Left hindlimb (tissue), 1 donor: ENCODE results near the gene OSCAR.

Experiments
- DNase-seq: peaks from one replicate; pipeline ENCODE4 v3.0.0-alpha.2; 2018

Gene OSCAR

GRCh38 chr19:54100561-54100960 lies at the start of gene OSCAR:
Gene OSCAR (minus strand): TSS chr19:54100803. CDS start chr19:54100792, 11 bp downstream.
- no peak for DNase-seq

- no peak for DNase-seq
These were observed 48.6 kb upstream of the OSCAR start for GRCh38 chr19:54149021-54149812.

- DNase-seq = no peak
These were observed 47.6 kb upstream of the OSCAR start for GRCh38 chr19:54148158-54148557.

DNA sequence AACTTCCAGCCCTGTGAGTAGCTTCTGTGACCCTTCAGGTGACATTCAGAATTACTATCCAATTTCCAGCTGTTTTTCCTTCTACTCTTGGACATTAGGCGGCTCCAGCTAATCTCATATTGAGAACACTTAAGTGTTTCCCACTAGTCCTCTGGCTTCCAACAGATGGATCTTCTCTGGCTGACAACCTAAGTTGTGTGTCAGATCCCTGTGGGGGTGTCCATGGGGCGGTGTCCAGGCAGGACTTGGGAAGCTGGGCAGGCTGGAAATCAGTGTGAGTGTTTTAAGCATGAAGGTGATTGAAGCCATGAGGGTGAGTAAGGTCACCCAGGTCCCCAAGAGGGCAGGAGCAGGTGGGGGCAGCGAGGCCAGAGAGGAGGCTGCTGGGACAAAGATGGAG lies 47.1 kb upstream of the OSCAR start:
- no peak for DNase-seq

GRCh38 chr19:54145541-54146158 lies 45.0 kb upstream of the OSCAR start:
- no peak for DNase-seq

GRCh38 chr19:54142166-54142780 lies 41.7 kb upstream of the OSCAR start:
- no peak for DNase-seq

- DNase-seq = no peak
These were observed 40.8 kb upstream of the OSCAR start for GRCh38 chr19:54141356-54141755.

GRCh38 chr19:54138489-54139256 lies 38.1 kb upstream of the OSCAR start:
- no peak for DNase-seq

DNA sequence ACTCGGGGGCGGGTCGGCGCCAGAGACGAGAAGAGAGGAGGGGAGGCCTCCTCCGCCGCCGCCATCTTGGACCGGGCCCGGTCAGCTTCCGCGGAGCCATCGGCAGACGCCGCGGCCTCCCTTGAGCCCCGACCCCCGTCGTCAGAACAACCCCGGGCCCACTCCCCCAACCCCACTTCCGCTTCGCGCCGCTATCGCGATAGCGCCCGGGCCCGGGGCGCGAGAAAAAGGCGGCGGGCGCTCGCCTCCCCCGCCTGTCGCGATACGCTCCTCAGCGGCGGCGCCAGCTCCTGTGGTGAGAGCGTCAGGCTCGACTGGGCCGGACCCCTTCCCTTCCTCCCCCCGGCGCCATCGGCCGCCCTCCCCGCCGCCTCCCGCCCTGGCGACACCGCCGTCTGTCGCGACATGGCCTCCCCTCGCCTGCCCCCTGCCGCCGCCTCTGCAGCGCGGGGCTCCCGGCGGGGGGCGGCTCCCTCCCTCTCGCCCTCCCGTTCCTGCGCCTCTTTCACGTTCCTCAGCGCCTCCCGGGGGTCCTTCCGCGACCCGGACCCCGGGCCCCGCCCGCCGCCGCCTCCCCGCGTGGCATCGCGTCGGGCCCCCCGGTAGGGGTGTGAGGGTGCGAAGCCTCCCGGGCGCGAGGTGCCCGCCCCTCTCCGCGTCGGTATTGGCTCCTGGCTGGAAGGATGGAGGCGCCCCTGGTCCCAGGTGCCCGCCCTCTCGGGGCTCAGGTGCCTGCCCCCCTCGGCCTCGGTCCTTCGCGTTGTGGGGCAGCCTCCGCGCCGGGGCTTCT lies 37.3 kb upstream of the OSCAR start, which contains the start of gene CNOT3:
TSS of gene CNOT3 (plus strand) at position 64 of the 790 bp plus-strand sequence. CDS start 5,217 bp downstream, outside the sequence.
- DNase-seq = no peak

DNA sequence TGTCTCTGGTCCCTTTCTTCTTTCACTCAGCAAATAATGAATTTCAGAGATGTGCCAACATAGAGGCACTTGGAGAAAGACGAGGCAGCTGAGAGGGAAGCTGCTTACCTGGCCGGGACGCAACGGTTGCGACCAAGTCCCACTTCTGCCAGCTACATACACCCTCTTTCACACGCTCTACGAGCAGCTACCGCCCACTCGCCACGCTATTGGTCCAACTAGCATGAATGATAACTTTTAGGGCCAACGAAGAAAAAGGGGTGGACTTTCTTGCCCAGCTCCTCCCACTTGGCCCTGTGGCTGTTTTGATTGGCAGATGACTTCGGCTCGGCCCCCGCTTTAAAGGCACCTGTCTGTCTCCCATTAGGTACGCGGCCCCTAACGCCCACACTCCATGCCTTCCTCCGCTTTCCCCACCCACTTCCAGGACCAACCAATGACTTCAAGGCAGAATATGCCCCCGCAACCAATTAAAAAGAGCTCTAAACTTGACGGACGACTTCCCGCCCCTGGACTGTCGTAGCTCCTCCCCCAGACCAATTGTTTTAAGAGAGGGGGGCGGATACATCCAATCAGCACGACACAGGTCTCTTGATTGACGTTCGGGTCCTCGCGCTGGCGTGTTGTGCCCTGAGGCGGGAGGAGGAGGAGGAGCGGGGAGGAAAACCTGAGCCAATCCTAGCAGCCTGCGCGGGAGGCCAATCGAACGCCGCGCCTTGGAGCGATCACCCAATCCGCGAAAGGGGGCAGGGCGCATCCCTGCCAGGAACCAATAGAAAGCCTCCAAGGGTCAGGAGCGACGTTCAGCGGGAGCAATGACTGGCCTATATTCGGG lies 36.5 kb upstream of the OSCAR start:
- peak; percentile 100 for DNase-seq

DNA sequence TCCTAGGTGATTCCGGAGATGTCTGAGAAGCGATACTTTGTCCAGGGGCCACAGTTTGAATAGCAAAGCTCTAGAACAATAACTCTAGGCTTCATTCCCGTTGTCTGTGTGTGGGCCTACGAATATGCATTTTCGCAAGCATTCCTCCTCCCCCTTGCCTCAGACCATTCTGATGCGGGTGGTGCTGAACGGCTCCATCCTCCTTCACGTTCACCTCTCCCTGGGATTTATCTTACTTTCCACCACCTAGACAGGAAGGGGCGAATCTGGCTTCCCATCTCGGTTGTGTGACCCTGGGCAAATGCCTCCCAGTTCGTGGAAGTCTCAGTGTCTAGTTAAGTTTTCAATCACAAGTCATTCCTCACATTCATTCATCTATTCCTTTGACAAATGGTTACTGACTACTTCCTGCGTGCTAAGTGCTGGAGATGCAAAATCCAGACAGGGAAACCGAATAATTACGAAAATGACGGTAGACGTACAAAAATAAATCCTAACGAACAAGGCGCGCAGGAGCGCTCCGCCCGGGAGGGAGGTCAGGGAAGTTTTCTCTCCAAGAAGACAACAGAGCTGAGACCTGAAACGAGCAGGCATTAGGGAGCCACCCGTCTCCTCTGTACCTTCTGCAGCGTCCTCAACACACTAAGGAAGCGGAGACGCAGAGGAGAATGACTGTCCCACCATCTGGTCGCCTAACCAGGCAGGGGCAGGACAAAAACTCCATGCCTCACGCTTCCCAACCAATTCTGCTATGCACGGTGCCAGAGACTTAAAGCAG lies 35.7 kb upstream of the OSCAR start:
- no peak for DNase-seq

- DNase-seq = no peak
These were observed 33.5 kb upstream of the OSCAR start for GRCh38 chr19:54133957-54134590.

GRCh38 chr19:54133312-54133956 lies 32.8 kb upstream of the OSCAR start:
- peak; percentile 74 for DNase-seq

DNA sequence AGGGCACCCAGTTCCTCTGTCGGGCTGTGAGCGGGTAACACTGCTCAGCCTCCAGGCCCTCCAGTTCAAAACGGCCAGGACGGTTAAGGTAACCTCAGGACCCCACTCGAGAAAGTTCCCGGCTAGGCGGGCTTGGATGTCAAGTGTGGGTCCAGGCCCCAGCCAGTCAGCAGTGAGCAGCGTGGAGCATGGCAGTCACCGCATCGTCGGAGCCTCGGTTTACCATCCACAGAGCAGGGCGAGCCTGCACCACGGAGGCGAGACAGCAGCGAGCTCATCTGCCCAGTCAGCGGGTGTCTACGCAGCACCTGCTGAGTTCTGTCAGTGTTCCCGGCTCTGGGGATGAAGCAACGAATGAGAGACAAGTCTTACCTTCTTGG lies 29.0 kb upstream of the OSCAR start:
- DNase-seq = no peak

DNA sequence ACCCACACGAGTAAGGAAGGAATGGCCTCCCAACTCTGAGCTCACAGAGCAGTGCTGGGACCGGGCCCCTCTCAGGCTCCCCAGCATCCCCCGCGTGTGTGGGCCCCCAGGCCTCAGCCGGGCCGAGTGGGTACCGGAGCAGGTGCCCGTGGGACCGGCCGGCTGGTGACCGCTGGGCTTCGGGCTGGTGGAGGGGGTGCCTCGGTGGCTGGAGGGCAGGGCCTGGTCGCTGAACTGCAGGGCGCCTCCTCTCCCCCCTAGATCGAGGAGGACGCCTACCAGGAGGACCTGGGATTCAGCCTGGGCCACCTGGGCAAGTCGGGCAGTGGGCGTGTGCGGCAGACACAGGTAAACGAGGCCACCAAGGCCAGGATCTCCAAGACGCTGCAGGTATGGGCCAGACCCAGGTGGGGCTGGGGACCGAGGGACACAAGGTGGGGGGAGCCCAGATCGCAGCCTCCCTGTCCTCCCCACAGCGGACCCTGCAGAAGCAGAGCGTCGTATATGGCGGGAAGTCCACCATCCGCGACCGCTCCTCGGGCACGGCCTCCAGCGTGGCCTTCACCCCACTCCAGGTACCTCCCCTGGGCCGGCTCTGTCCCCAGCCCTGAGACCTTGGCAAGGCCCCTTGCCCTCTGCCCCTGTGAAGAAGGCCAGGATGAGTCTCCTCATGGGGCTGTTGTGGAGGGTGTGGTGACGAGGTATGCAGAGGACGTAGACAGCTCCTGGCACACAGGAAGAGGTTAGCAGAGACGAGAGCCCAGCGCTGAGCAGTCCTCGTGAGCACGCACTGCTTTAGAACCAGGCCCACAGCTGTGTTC lies 28.4 kb upstream of the OSCAR start:
- no peak for DNase-seq

DNA sequence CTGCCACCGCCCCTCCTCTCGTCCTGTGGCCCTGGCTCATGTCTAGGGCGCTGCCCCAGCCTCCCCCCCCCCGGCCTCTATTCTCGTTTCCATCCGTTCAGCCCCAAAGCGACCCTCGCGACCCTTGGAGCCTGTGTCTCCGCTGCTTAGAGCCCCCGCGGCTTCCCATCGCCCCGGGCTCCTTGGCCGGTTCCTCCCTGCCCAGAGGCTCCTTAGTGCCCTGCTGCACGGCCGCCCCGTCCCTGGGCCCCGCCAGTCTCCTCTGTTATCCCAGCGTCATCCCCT lies 27.8 kb upstream of the OSCAR start:
- no peak for DNase-seq

DNA sequence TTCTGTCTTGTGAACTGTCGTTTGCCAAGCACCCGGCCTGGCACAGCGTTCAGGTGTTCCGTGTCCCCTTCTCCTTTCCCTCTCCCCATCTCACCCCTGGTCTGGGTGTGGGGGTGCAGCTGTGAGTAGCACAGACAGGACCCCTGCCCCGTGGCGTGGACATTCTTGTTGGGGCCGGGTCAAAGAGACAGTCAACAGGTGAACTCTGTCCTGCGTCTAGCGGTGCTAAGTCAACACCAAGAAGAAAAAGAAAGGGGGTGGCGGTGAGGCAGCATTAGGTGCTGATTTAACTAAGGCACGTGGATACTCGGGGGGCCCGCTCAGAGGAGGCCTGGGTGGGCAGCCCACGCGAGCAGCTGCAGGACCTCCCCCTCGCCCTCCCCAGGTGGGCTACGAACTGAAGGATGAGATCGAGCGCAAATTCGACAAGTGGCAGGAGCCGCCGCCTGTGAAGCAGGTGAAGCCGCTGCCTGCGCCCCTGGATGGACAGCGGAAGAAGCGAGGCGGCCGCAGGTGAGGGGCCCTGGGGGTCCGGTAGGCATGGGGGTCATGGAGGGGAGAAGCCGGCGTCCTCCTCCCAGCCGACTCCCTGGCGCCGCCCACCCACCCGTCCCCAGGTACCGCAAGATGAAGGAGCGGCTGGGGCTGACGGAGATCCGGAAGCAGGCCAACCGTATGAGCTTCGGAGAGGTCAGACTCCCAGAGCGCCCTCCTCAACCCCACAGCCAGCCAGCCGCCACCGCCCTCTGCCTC lies 27.3 kb upstream of the OSCAR start:
- no peak for DNase-seq

DNA sequence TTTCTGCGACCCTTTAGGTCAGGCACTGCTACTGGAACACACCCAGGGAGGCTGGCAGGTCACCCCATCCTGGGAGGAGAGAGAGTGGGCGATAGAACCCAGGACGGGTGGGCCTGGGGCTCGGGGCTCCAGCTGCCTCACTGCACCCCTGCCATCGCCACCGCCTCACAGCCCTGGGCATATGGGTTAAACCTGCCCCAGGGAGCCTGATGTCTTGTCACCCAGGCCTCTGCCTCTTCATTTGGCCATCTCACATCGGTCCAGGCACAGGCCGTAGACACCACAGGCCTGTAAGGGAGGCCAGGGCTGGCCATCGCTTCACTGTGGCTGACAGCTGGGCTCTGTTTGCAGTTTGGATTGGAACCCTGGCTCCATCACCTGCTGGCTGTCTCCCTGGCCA lies 25.1 kb upstream of the OSCAR start:
- DNase-seq = no peak
